GM12865 (cell line): ENCODE data around the gene NPIPA2.
"Not testable (repeated sequence)": the region's sequence is repeated elsewhere in the genome, so short reads cannot be mapped to it uniquely, and the experiment has no call there.

Source experiments
- DNase-seq: peaks from one replicate; pipeline ENCODE4 v3.0.0; 2010; ENCODE audit warnings: low read depth
- H3K4me3 ChIP-seq: 2 replicates; pipeline ENCODE4 v1.5.1; 2011; ENCODE audit warnings: mild to moderate bottlenecking, low read depth, low read length, control low read depth

Gene NPIPA2

GRCh38 chr16:14742273-14743128, at the start of gene NPIPA2:
Gene NPIPA2, plus strand, starts transcription at chr16:14742533. Its CDS starts 5,533 bp downstream, at chr16:14748066.
- not testable (repeated sequence) for H3K4me3 ChIP-seq, DNase-seq

DNA sequence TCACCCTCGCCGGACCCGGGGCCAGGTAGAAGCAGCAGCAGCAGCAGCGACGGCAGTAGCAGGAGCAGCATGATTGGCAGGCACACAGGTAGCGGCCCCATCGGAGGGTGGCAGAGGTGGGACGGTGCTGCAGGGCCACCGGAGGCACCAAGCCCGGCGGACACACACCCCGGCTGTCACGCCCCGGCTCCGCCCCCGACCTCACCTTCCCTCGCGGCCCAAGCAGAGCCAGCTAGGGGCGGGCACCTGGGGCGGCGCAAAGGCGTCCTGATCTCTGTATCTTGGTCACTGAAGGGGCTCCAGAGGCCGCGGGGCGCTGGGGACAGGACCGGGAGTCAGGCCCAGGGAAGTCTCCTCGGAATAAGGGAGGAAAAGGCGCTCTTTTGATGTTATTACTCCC, 48.2 kb upstream of the NPIPA2 start, which contains the start of gene PLA2G10:
Gene PLA2G10, minus strand, starts transcription at position 180 of the 400 bp plus-strand sequence. Its CDS starts 79 bp downstream, at position 101.
- not testable (repeated sequence) for DNase-seq, H3K4me3 ChIP-seq

GRCh38 chr16:14701859-14702258, 40.5 kb upstream of the NPIPA2 start:
- not testable (repeated sequence) for H3K4me3 ChIP-seq, DNase-seq

DNA sequence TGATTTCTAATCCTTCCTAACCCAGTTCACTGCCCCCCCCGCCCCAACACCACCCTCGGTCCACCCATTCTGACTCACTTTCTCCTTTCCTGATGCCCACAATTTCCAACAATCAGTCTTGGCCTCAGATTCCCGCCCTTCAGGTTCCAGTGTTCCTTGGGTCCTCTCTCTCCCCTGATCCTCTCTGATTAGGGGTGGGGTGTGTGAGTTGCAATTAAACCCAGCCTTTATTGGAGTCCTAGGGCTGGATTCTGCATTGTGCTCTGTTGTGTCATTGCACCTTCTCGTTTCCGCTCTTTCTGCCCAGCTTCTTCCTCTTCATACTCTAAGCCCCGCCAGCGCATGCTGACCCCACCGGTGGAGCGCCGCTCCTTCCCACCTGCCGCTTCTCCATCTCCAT, 39.7 kb upstream of the NPIPA2 start:
- DNase-seq = not testable (repeated sequence)

GRCh38 chr16:14703156-14704011, 38.9 kb upstream of the NPIPA2 start, which contains the start of gene NPIPA3:
Gene NPIPA3, plus strand, starts transcription at chr16:14703411. Its CDS starts 5,533 bp downstream, at chr16:14708944.
- not testable (repeated sequence) for DNase-seq

More for the DNA sequence above, 39.7 kb upstream of the NPIPA2 start:
- not testable (repeated sequence) for H3K4me3 ChIP-seq

GRCh38 chr16:14733233-14733632, 9.1 kb upstream of the NPIPA2 start:
- H3K4me3 ChIP-seq, DNase-seq: not testable (repeated sequence)

More at GRCh38 chr16:14703156-14704011, 38.9 kb upstream of the NPIPA2 start, which contains the start of gene NPIPA3:
- H3K4me3 ChIP-seq = not testable (repeated sequence)

- DNase-seq, H3K4me3 ChIP-seq: not testable (repeated sequence)
Measured at GRCh38 chr16:14740832-14741385, 1.4 kb upstream of the NPIPA2 start.

GRCh38 chr16:14741794-14742193, 539 bp upstream of the NPIPA2 start:
- not testable (repeated sequence) for DNase-seq, H3K4me3 ChIP-seq

- DNase-seq, H3K4me3 ChIP-seq: not testable (repeated sequence)
Measured at GRCh38 chr16:14773654-14774053, 31.3 kb downstream of the NPIPA2 start.

- DNase-seq, H3K4me3 ChIP-seq: not testable (repeated sequence)
Measured at GRCh38 chr16:14775624-14776023, 33.3 kb downstream of the NPIPA2 start.

DNA sequence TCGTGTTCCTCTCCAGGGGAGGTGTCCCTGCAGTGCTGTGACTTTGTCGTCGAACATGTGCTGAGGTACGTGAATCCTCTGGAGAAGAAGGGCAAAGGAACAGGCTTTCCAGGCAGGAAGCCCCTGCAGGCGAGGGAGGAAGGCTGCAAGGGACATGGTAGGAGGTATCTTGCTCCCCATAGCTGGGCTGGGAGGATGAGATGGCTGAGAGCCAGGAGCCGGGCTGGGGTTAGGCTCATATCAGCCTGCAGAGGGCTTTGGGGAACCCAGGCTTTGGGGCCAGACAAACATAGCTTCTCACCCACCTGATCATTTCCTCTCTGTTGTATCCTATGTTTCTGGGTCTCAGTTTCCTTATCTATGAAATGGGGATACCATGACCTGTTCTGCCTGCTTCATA, 34.4 kb downstream of the NPIPA2 start:
- not testable (repeated sequence) for DNase-seq, H3K4me3 ChIP-seq

GRCh38 chr16:14779368-14779877, 37.1 kb downstream of the NPIPA2 start:
- not testable (repeated sequence) for DNase-seq, H3K4me3 ChIP-seq

DNA sequence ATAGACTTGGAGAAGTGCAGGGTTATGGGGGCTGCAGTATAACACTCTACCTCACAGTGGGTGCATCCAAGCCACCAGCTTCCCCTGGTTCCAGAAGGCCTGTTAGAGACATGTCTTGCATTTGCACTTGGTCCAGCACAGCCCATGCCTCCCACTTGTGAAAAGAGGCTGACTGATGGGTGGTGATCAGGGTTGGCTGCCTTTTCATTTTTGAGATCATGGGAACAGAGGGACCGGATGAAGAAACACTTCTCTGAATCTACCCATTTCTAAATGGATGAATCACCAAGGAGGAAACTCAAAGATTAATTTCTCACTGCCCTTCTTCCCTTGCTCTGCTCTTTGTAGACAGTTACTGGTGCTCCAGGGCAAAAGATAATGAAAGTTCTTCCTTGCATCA, 43.8 kb downstream of the NPIPA2 start:
- not testable (repeated sequence) for DNase-seq, H3K4me3 ChIP-seq

GRCh38 chr16:14789577-14789976, 47.2 kb downstream of the NPIPA2 start:
- DNase-seq, H3K4me3 ChIP-seq: not testable (repeated sequence)

DNA sequence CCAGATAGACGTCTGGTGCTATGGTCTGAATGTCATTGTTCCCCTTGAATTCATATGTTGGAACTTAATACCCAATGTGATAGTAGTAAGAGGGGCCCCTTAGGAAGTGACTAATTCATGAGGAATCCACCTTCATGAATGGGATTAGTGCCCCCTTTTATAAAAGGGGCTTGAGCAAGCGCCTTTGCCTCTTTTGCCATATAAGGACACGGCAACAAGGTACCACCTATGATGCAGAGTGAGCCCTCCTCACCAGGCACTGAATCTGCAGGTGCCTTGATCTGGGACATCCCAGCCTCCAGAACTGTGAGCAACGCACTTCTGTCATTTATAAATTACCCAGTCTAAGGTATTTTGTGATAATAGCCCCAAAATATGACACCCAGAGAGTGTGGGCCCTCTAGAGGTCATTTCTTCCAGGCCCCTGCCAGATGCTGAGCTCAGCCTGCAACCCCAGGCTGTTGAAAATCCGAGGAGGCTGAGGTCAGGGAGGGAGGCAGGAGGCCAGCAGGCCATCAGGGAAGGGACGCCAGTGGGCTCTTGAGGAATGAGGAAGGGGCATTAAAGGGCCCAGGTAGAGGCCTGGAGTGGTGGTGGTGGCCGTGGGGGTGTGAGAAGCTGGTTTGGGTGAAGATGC, 48.1 kb downstream of the NPIPA2 start:
- DNase-seq, H3K4me3 ChIP-seq: not testable (repeated sequence)

- not testable (repeated sequence) for DNase-seq
Measured at GRCh38 chr16:14792914-14793313, 50.6 kb downstream of the NPIPA2 start.

DNA sequence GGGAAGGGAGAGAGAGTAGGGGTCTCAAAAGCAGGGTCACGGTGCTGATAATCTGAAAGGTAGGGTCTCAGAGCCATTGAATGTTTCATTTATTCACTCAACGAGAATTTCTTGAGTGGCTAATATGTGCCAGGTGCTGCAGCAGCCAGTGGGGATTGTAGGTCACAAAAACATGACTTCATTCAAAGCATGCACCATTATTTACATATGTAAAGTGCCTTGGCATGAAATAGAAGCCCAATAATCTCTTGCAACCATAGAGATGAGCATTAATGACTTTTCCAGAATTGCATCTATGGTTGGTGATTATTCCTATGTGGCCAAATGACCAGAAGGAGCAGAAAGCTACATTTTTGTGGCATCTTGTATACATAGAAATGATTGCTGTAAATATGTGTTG, 55.2 kb downstream of the NPIPA2 start:
- DNase-seq, H3K4me3 ChIP-seq: not testable (repeated sequence)

More at GRCh38 chr16:14792914-14793313, 50.6 kb downstream of the NPIPA2 start:
- not testable (repeated sequence) for H3K4me3 ChIP-seq

DNA sequence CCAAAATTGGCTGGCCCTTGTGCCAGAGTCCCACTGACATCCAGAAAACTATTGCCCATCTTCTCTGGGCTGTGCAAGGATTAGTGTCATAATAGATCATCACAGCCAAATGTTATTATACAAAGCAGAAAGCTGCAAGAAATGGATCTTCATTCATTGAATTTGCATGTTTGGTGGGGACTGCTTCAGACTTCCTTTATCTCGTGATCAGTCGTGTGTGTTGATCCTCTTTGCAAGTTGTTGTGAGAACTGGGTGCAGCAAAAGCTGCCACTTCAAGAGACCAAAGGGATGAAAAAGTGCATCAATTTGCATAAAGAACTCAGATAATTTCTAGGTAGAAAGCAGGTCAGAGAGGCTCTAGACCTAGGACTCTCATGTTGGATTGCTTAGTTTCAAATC, 61.2 kb downstream of the NPIPA2 start:
- not testable (repeated sequence) for H3K4me3 ChIP-seq, DNase-seq
